NOMO-1 treated with DMSO at 0.1 percent for 48 hours (cell line): ENCODE measurements around the gene SYNE3.
A peak's percentile ranks its signal among the peaks of the same experiment; 100 is the strongest.
"Not testable (repeated sequence)": the region's sequence is repeated elsewhere in the genome, so short reads cannot be mapped to it uniquely, and the experiment has no call there.

Source experiments
- DNase-seq: peaks from one replicate; lab custom pipeline; 2025; ENCODE audit not compliant: unreplicated experiment; lab: John Stamatoyannopoulos, UW

Gene SYNE3

GRCh38 chr14:95526483-95527386, 10.3 kb upstream of the SYNE3 start:
- DNase-seq = peak; percentile 40

- no peak for DNase-seq
Observed at GRCh38 chr14:95525999-95526398, 9.5 kb upstream of the SYNE3 start.

GRCh38 chr14:95524706-95525512, 8.5 kb upstream of the SYNE3 start:
- peak; percentile 45 for DNase-seq

- no peak for DNase-seq
Observed at GRCh38 chr14:95523815-95524448, 7.5 kb upstream of the SYNE3 start.

GRCh38 chr14:95523051-95523814, 6.8 kb upstream of the SYNE3 start:
- DNase-seq = peak; percentile 63

GRCh38 chr14:95522556-95522955, 6.1 kb upstream of the SYNE3 start:
- DNase-seq = peak; percentile 25

- DNase-seq = no peak
Observed at GRCh38 chr14:95522116-95522515, 5.7 kb upstream of the SYNE3 start.

- no peak for DNase-seq
Observed at GRCh38 chr14:95521001-95521400, 4.6 kb upstream of the SYNE3 start.

- DNase-seq = no peak
Observed at GRCh38 chr14:95520346-95520745, 3.9 kb upstream of the SYNE3 start.

- peak; percentile 89 for DNase-seq
Observed at GRCh38 chr14:95519699-95520098, 3.2 kb upstream of the SYNE3 start.

GRCh38 chr14:95518045-95518751, 1.7 kb upstream of the SYNE3 start:
- DNase-seq = peak; percentile 29

GRCh38 chr14:95515596-95516552, 576 bp downstream of the SYNE3 start:
- peak; percentile 93 for DNase-seq

- no peak for DNase-seq
Observed at GRCh38 chr14:95515080-95515489, 1.4 kb downstream of the SYNE3 start.

- DNase-seq = no peak
Observed at GRCh38 chr14:95514131-95515079, 2.0 kb downstream of the SYNE3 start.

- peak; percentile 20 for DNase-seq
Observed at GRCh38 chr14:95513291-95513690, 3.2 kb downstream of the SYNE3 start.

- DNase-seq = no peak
Observed at GRCh38 chr14:95511687-95512086, 4.8 kb downstream of the SYNE3 start.

- no peak for DNase-seq
Observed at GRCh38 chr14:95510804-95511203, 5.6 kb downstream of the SYNE3 start.

- DNase-seq = not testable (repeated sequence)
Observed at GRCh38 chr14:95510344-95510743, 6.1 kb downstream of the SYNE3 start.
